ENCODE data around the gene RASA3.

RASA3 gene

DNA sequence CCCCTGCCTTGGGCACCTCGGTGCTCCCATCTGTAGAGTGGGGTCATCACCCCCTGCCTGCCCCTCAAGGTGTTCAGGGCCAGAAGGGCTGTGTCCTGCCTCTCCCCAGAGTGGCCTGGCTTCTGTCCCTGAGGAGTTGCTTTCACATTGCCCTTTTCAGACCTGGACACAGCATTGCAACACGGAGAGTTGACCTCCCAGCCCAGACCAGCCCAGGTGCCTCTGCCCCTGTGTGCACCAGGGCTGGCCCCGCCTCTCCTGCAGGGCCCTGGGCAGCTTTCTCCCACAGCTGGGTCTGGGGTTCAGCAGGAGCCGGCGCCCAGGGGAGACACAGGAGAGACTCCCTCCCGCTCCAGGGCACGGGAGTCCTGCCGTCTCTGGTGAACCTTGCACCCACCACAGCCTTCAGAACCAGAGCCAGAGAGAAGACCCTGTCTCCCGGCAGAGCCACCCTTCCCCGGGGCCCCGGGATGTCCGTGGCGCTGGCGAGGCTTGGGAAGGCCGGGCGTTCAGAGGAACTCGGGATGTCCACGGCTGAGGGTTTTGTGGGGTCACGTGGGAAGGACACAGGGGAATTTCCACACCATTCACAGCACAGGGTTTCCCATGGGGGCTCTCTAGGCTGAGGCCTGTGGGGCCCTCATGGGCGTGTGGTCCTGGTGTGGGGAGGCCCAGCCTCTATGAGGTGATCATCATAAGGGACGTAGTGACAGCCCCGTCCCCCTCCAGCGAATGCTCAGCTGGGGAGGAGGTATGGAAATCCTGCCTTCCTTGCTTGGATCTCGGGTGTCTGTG, 181.8 kb downstream of the RASA3 start:
- no peak for DNase-seq (ENCODE audit: low spot score)

GRCh38 chr13:113949546-113949945, 182.9 kb downstream of the RASA3 start:
- no peak for DNase-seq (ENCODE audit: low spot score)

- peak; percentile 37 for DNase-seq (ENCODE audit: low spot score)
Measured at GRCh38 chr13:113948034-113948742, 184.2 kb downstream of the RASA3 start.

DNA sequence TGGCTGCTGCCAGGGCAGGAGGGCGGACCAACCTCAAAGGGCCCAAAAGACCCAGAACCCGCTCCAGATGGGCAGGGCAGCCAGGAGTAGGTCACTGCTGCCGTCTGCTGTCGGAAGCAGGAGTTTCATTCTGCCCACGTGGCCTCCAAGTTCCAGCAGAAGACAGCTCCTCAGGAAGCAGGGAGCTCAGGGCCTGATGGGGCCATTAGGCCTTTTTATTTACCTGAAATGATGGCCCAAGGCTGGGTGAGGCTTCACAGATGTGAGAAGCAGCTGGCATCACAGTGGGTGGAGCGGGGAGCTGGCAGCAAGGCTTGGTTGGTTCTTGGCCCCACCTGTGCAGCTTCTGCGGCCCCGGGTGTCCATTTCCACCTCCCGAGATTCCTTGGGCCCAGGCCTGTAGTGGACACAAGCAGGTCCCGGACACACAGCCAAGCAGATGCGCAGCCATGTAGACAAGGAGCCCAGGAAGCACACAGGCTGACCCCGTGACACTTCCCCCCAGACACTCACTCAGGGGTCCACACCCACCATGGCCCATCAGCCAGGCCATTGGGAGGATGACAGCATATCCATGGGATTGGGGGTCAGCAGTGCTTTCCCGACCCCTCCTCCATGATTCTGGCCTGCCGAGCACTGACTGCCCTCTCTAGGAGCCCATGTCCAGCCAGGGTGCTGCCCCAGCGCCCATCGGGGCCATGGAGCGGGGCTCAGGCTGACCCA, 185.0 kb downstream of the RASA3 start:
- peak; percentile 91 for DNase-seq (ENCODE audit: low spot score)

DNA sequence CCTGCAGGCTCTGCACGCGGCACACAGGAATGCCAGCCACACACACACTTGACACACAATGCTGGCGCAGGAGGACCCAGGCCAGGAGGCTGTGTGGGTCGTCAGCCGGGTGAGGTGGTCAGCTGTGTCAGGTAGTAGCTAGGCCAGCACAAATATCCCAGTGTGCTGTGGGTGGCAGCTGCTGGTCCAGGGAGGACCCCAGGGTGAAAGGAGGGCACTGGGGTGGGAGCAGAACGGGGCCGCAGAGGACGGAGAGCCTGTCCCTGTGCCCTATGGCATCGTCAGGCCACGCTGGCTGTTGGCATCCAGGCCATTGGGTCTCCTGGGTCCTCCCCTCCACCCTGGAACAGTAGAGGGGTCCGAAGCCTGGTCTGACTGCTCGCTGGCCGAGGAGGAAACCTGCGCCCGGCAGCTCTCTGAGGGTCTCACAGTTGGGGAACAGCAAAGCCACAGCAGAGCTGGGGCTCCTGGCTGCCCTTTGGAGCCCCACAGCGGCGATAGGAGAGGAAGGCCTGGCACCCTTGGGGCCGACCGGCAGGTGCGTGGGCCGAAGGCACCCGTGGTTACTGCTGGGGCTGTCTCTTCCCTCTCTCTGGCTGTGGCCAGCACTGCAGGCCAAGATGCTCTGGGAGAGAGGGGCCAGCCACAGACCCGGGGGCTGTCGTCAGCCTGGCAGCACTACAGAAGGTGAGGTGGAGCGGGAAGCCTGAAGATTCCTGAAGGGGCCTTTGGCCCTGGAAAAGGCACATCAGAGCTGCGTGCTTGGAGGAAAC, 185.8 kb downstream of the RASA3 start:
- DNase-seq (ENCODE audit: low spot score): no peak

DNA sequence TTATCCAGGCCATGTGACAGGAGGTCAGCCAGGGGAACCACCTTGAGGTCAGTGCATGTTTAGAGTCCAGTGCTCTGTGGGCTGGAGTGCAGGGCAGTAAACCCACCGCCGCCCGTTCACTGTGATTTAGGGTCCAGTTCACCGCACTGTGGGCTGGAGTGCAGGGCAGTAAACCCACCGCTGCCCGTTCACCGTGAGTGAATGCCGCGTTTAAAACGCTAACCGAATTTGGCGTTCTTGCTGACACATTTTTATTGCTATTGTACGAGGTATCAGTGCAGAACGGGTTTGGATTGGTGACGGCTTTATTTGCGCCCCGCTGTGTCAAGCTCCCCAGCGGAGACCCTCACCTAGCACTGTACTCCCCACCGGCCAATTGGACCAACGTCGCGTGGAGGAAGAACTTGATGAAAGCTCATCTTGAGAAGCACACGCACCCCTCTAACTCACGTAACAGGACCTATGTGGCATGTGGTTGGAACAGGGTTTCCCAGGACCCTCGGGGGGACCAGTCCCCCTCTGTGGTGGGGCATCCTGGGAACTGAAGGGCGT, 186.5 kb downstream of the RASA3 start:
- no peak for DNase-seq (ENCODE audit: low spot score)

DNA sequence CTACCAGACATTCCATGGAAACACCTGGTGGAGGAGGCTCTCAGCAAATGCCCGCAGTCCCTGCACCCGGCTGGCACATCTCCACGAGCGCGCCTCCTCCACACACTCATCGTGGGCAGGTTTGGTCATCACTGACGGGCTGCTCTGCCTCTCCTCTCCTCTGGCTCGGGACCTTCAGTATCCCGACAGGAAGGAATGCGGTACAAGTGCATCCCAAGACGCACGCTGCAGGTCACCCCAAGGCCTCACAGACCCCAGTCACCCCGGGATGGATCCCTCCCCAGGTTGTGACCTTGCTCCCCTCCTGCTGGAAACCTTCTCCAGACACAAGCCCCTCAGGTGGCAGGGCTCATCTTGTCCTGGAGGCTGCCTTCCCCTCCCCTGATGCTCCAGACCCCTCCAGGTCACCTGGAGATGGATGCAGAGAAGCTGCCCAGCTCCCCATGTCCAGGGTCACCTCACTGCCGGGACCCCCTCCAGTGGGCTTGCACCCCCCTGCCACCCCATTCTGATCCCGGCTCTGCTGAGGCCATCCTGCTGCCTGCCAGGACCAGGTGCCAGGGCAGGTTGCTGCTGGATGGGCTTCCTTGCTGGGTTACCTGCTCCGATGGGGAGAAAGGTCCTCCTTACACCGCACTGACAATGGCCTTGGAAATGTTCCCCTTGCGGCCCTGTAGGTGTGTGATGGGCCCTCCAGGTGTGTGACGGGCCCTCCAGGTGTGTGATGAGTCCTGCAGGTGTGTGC, 188.4 kb downstream of the RASA3 start:
- no peak for DNase-seq (ENCODE audit: low spot score)

GRCh38 chr13:113942591-113943103, 189.8 kb downstream of the RASA3 start:
- no peak for DNase-seq (ENCODE audit: low spot score)

GRCh38 chr13:113941571-113942191, 190.7 kb downstream of the RASA3 start:
- DNase-seq (ENCODE audit: low spot score): no peak

DNA sequence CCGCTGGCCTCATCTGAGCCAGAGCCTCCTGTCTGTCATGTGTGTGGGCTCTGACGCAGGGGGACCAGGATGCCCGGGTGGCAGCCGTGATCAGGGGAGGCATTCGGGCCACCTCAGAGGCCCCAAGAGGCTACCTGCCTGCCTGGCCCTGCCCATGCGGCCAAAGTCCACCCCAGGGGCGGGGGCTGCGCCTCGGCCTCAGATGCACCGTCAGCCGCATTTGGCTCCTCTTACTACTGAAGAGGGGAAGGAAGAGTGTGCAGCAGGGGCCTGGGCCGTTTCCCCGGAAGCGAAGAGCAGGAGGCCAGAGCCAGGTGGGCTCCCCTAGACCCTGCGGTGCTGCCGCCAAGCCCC, 192.5 kb downstream of the RASA3 start:
- DNase-seq (ENCODE audit: low spot score): no peak

DNA sequence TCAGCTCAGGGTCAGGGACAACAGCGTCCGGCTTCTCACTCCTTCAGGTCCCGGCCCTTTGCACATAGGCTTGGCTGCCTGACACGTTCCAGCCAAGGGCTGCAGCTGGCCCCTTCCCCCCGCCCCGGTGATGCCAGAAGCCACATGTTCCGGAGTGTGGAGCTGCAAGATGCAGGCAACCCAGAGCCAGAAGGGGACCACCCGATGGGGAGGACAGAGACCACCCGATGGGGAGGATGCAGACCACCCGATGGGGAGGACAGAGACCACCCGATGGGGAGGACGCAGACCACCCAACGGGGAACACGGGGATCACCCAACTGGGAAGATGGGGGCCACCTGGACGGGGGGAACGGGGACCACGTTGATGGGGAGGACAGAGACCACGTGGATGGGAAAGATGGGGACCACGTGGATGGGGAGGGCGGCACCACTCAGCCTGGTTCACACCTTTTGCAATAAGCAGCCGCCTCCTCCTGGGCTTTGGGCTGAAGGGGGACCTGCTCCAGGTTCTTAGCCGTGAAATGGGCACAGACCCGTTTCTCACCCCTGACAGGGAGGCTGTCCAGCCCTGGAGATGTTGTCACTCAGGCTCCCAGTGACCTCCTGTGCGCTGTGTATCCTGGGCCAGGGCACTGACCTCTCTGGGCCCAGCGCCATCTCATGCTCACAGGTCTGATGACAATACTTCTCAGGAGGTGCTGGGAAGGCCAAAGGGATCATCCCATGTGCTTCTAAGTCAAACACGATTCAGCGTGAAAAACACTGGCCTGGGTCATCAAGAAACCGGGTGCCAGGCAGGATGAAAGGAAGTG, 193.1 kb downstream of the RASA3 start:
- no peak for DNase-seq (ENCODE audit: low spot score)

DNA sequence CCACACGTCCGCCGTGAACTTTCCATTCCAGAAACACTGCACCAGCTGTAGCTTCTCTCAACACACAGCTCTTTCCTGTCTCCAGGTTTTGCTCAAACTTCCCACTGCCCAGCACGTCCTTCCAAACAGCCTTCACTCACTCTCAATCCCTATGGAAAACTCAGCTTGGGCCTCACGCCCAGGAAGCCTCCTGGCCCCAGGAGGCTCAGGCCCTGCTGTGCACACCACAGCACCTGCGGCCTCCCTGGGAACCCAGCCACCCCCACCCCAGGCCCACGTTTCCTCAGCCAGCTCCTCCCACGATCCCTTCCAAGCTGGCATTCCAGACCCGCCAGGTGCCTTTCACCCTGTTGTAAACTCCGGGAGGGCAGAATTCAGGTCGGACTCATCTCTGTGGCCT, 193.7 kb downstream of the RASA3 start:
- no peak for DNase-seq (ENCODE audit: low spot score)

DNA sequence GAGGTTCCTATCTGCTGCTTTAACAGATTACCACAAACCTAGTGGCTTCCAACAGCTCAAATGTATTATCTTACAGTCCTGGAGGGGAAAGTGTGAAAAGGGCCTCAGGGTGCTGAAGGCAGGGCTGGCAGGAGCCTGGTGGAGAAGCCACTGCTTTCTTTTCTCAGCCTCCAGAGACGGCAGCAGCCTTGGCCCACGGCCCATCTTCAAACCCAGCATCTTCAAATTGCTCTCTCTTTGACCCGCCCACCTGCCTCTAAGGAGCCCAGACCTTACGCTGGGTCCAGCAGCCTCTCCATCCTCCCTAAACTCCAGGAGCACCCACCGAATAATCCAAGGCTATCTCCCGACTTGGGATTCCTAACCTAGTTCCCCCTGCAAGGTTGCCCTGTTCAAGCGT, 194.2 kb downstream of the RASA3 start:
- no peak for DNase-seq (ENCODE audit: low spot score)

DNA sequence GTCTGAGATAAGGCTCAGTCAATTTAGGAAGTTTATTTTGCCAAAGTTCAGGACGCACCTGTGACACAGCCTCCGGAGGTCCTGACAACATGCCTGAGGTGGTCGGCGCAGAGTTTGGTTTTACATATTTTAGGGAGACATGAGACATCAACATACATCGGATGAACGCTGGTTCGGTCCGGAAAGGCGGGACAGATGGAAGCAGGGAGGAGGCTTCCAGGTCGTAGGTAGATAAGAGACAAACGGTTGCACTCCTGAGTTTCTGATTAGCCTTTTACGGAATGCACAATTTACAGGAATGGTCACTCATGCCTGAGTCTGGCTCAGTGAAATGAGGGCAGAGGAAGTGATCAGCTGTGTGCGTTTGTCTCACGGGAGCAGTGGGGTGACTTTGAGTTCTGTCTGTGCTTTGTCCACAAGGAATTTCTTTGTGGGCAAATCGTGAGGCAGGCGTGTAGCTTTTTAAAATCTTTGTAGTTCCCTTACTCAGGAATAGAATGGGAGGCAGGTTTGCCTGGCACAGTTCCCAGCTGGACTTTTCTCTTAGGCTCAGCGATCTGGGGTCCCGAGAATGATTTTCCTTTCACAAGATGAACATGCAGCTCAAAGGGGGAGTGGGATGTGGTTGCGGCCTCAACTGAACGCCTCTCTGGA, 194.8 kb downstream of the RASA3 start:
- DNase-seq (ENCODE audit: low spot score): no peak

GRCh38 chr13:113937073-113937472, 195.3 kb downstream of the RASA3 start:
- DNase-seq (ENCODE audit: low spot score): no peak

GRCh38 chr13:113936166-113936965, 196.1 kb downstream of the RASA3 start:
- no peak for DNase-seq (ENCODE audit: low spot score)

- no peak for DNase-seq (ENCODE audit: low spot score)
Measured at GRCh38 chr13:113935001-113935844, 197.2 kb downstream of the RASA3 start.

All from GM03348 (cell line).